Thymus (tissue), 11 donors: ENCODE results near the gene TP73. TPM values are rescaled to one million over a fixed set of nuclear protein-coding genes. Genes with fewer than 3 reads are reported as not detected.

ENCODE experiments used
- DNase-seq, 9 donors: peaks; one replicate each; pipeline ENCODE4 v3.0.0-alpha.2; 2013; ENCODE audit warnings: low spot score in 9 of 9, low read depth in 6 of 9, missing footprints in 1 of 9
- H3K27ac ChIP-seq, 2 donors: one replicate each; pipeline ENCODE4 v1.5.1; 2013; ENCODE audit warnings: control low read depth in 1 of 2, low read depth in 1 of 2, low read length in 1 of 2, mild to moderate bottlenecking in 1 of 2, moderate library complexity in 1 of 2
- H3K27me3 ChIP-seq, 2 donors: one replicate each; pipeline ENCODE4 v1.5.1; 2013; ENCODE audit warnings: low read length in 1 of 2; ENCODE audit not compliant: control insufficient read depth in 2 of 2, insufficient read depth in 1 of 2
- H3K36me3 ChIP-seq, 2 donors: one replicate each; pipeline ENCODE4 v1.5.1; 2013; ENCODE audit warnings: low read length in 1 of 2, mild to moderate bottlenecking in 1 of 2, moderate library complexity in 1 of 2; ENCODE audit not compliant: control insufficient read depth in 2 of 2, insufficient read depth in 2 of 2
- H3K4me1 ChIP-seq, 2 donors: one replicate each; pipeline ENCODE4 v1.5.1; 2013; ENCODE audit warnings: low read length in 2 of 2; ENCODE audit not compliant: control insufficient read depth in 2 of 2, insufficient read depth in 2 of 2
- H3K4me3 ChIP-seq, 2 donors: one replicate each; pipeline ENCODE4 v1.5.1; 2013; ENCODE audit warnings: low read length in 2 of 2, control low read depth in 1 of 2, mild to moderate bottlenecking in 1 of 2
- H3K9me3 ChIP-seq, 2 donors: one replicate each; pipeline ENCODE4 v1.5.1; 2013; ENCODE audit warnings: low read length in 1 of 2, mild to moderate bottlenecking in 1 of 2; ENCODE audit not compliant: control insufficient read depth in 2 of 2, insufficient read depth in 1 of 2
- WGBS: extraction: QIAGEN DNeasy Blood & Tissue Kit; methylation state at CpG from one replicate; pipeline ENCODE4 v1.1.7; 2013; 5-methylcytosine and 5-hydroxymethylcytosine counted together
- polyA plus RNA-seq: library from polyadenylated mRNA; stranded (reverse); fragments of 200-250 nt; gene quantifications from one replicate; pipeline ENCODE4 v1.2.3, GENCODE V29; 2013
- total RNA-seq: library from RNA; stranded (reverse); fragments of 120-200 nt; gene quantifications from one replicate; pipeline ENCODE4 v1.2.4, GENCODE V29; 2013
- donor health status: healthy.

The TP73 gene
- total and polyA plus RNA-seq, 2 donors, result 2.6 to 2.9 TPM

DNA sequence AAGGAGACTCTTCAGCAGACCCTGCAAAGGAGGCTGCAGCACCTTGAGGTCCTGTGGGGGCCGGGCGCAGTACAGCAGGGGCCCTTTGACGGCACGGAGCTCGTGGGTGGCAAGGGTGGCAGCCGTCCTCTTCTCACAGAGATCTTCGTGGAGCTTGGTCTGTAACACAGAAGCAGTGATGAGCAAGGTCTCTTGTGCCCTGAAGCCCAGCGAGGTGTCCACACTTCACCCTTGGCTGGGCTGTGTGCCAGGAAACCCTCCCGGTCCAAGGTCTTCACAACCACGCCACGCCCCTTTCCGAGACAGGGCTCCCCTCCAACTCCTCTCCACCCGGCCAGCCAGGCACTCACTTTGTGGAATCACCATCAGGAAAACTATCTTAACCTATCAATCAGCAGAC is 132.7 kb downstream of the TP73 start:
- Histone ChIP-seq H3K4me1 (no peaks in the 10 kb centered on the region), H3K27ac (no peak overlapping the region), H3K9me3 (no peaks in the 10 kb centered on the region), H3K36me3 (peaks cover 53 to 87% of the 10 kb centered on the region in 2 donors), H3K4me3 (no peak overlapping the region), H3K27me3 (no peaks in the 10 kb centered on the region)
- WGBS, result 95% methylated on average over 13 of the region's 13 CpGs
- no peak for DNase-seq

DNA sequence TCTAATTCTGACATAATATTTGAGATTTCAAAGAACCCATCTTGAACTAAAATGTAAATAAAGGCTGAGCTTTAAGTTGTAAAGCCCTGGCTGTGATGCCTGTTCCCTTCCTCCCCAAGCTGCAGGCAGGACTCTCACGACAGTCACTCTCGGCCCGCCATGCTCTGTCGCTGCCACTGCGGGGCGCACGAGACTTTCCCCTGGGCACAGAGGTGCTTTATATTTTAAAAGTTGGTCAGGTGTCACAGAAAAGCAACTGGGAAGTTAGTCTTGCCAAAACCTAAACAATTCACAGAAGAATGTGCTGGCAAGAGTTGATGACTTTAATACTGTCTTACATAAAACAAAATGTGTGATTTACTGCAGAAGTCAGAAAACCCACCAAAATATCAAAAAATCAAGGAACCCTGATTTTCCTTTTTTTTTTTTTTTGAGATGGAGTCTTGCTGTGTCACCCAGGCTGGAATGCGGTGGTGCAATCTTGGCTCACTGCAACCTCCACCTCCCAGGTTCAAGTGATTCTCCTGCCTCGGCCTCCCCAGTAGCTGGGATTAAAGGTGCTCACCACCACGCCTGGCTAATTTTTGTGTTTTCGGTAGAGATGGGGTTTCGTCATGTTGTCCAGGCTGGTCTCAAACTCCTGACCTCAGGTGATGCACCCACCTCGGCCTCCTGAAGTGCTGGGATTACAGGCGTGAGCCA is 133.3 kb downstream of the TP73 start:
- DNase-seq, result no peak
- Histone ChIP-seq H3K9me3 (no peaks in the 10 kb centered on the region), H3K4me3 (no peak overlapping the region), H3K27ac (no peak overlapping the region), H3K36me3 (peaks cover 50 to 86% of the 10 kb centered on the region in 2 donors), H3K27me3 (no peaks in the 10 kb centered on the region), H3K4me1 (no peaks in the 10 kb centered on the region)
- 95% methylated on average over 14 of the region's 14 CpGs for WGBS

Other genes with a start within 250 kb of the TP73 start
- gene ARHGEF16, start 197.9 kb upstream of the TP73 start, total RNA-seq, result 1.4 TPM
- gene ARHGEF16, start 197.9 kb upstream of the TP73 start, polyA plus RNA-seq, result 2.3 TPM
- 9.6 TPM for gene MEGF6, start 41.0 kb upstream of the TP73 start, total RNA-seq
- 35.2 TPM for gene MEGF6, start 41.0 kb upstream of the TP73 start, polyA plus RNA-seq
- gene TPRG1L, start 27.5 kb upstream of the TP73 start, total RNA-seq, result 8.5 TPM
- gene TPRG1L, start 27.5 kb upstream of the TP73 start, polyA plus RNA-seq, result 37.1 TPM
- 19.7 TPM for gene WRAP73, start 2.4 kb upstream of the TP73 start, total RNA-seq
- 25.9 TPM for gene WRAP73, start 2.4 kb upstream of the TP73 start, polyA plus RNA-seq
- not detected for gene CCDC27, start 99.9 kb downstream of the TP73 start, total RNA-seq
- gene CCDC27, start 99.9 kb downstream of the TP73 start, polyA plus RNA-seq, result 0.02 TPM
- 6.9 TPM for gene SMIM1, start 120.2 kb downstream of the TP73 start, total RNA-seq
- gene SMIM1, start 120.2 kb downstream of the TP73 start, polyA plus RNA-seq, result 7.0 TPM
- 20.6 TPM for gene LRRC47, start 144.0 kb downstream of the TP73 start, total RNA-seq
- gene LRRC47, start 144.0 kb downstream of the TP73 start, polyA plus RNA-seq, result 30.6 TPM
- 12.8 TPM for gene CEP104, start 204.7 kb downstream of the TP73 start, total RNA-seq
- 11.7 TPM for gene CEP104, start 204.7 kb downstream of the TP73 start, polyA plus RNA-seq
- 4.5 TPM for gene DFFB, start 205.0 kb downstream of the TP73 start, total RNA-seq
- gene DFFB, start 205.0 kb downstream of the TP73 start, polyA plus RNA-seq, result 6.7 TPM
- gene C1orf174, start 247.8 kb downstream of the TP73 start, total RNA-seq, result 23.1 TPM
- 19.3 TPM for gene C1orf174, start 247.8 kb downstream of the TP73 start, polyA plus RNA-seq